IMR-90 (cell line): ENCODE measurements around the gene GAREM2. TPM values are rescaled to one million over a fixed set of nuclear protein-coding genes. Genes with fewer than 3 reads are reported as not detected.

Source experiments
- ATAC-seq: fragments of 200-7000 bp; cut with Tn5 transposase; 2 replicates; pipeline ENCODE4 v1.9.1; 2020; ENCODE audit warnings: low read depth, mild to moderate bottlenecking, moderate library complexity
- BruUV-seq: library from RNA; stranded (reverse); fragments of 400-500 nt; replicated peaks from 2 replicates; lab custom pipeline; 2021; lab: Mats Ljungman, UMichigan
- CTCF ChIA-PET: fragments of 300-600 bp; formaldehyde crosslinking; extraction: SDS; loops from one replicate; lab custom pipeline; 2021; ENCODE audit warnings: antibody characterized with exemption; lab: Yijun Ruan, JAX
- POLR2A ChIA-PET: fragments of 300-600 bp; sonication (Branson Sonifier 250); formaldehyde crosslinking; loops from one replicate; lab custom pipeline; 2022; ENCODE audit warnings: antibody characterized with exemption; ENCODE audit not compliant: unreplicated experiment; lab: Charles Lee
- DNase-seq: peaks from one replicate; pipeline ENCODE4 v3.0.0; 2013
- H2AFZ ChIP-seq: replicated peaks from 2 replicates; pipeline ENCODE3; 2013; ENCODE audit warnings: low read length, mild to moderate bottlenecking; ENCODE audit not compliant: poor library complexity
- H2AK5ac ChIP-seq: 2 replicates; pipeline ENCODE4 v1.6.1; 2013; ENCODE audit warnings: low read depth, low read length, inconsistent platforms
- H2AK9ac ChIP-seq: replicated peaks from 2 replicates; pipeline ENCODE3; 2013; ENCODE audit warnings: mild to moderate bottlenecking, low read depth, low read length, moderate library complexity; ENCODE audit not compliant: poor library complexity
- H2BK120ac ChIP-seq: 2 replicates; pipeline ENCODE4 v1.6.1; 2013; ENCODE audit warnings: low read depth, low read length, inconsistent platforms
- H2BK15ac ChIP-seq: 3 replicates; pipeline ENCODE4 v1.6.1; 2013; ENCODE audit warnings: low read depth, low read length, inconsistent platforms
- H2BK20ac ChIP-seq: 2 replicates; pipeline ENCODE4 v1.6.1; 2013; ENCODE audit warnings: low read depth, mild to moderate bottlenecking, inconsistent platforms, low read length, moderate library complexity
- H2BK5ac ChIP-seq: 2 replicates; pipeline ENCODE4 v1.6.1; 2013; ENCODE audit warnings: mild to moderate bottlenecking, low read depth, low read length, inconsistent platforms; ENCODE audit not compliant: poor library complexity, severe bottlenecking
- H3K14ac ChIP-seq: replicated peaks from 2 replicates; pipeline ENCODE4 v1.6.1; 2013; ENCODE audit warnings: low read depth, low read length, inconsistent platforms
- H3K18ac ChIP-seq: 2 replicates; pipeline ENCODE4 v1.6.1; 2013; ENCODE audit warnings: low read depth, low read length, control low read depth
- H3K23ac ChIP-seq: 2 replicates; pipeline ENCODE4 v1.6.1; 2013; ENCODE audit warnings: low read depth, low read length, inconsistent platforms
- H3K27ac ChIP-seq: 2 replicates; pipeline ENCODE4 v1.5.1; 2013; ENCODE audit warnings: mild to moderate bottlenecking, control low read depth, low read length; ENCODE audit not compliant: insufficient read depth
- H3K27me3 ChIP-seq: 2 replicates; pipeline ENCODE4 v1.6.1; 2013; ENCODE audit warnings: low read length; ENCODE audit not compliant: control insufficient read depth, insufficient read depth
- H3K36me3 ChIP-seq: 2 replicates; pipeline ENCODE4 v1.6.1; 2013; ENCODE audit warnings: low read length, mixed read lengths; ENCODE audit not compliant: control insufficient read depth, insufficient read depth
- H3K4ac ChIP-seq: 2 replicates; pipeline ENCODE4 v1.6.1; 2013; ENCODE audit warnings: low read depth, low read length, inconsistent platforms
- H3K4me1 ChIP-seq: 2 replicates; pipeline ENCODE4 v1.6.1; 2013; ENCODE audit warnings: low read length, mixed read lengths; ENCODE audit not compliant: control insufficient read depth, insufficient read depth
- H3K4me2 ChIP-seq: 2 replicates; pipeline ENCODE4 v1.6.1; 2013; ENCODE audit warnings: low read depth, mild to moderate bottlenecking, control low read depth, low read length, moderate library complexity
- H3K4me3 ChIP-seq: 2 replicates; pipeline ENCODE4 v1.5.1; 2013; ENCODE audit warnings: low read depth, mild to moderate bottlenecking, control low read depth, low read length, moderate library complexity; ENCODE audit not compliant: insufficient read depth
- H3K56ac ChIP-seq: 2 replicates; pipeline ENCODE4 v1.6.1; 2013; ENCODE audit warnings: low read length, inconsistent platforms; ENCODE audit not compliant: insufficient read depth; ENCODE audit errors: extremely low read depth
- H3K79me1 ChIP-seq, 2 experiments: 2 replicates each; pipeline ENCODE4 v1.6.1; 2013; ENCODE audit warnings: low read length in 2 of 2, inconsistent platforms in 1 of 2, low read depth in 1 of 2
- H3K9ac ChIP-seq: 2 replicates; pipeline ENCODE4 v1.6.1; 2013; ENCODE audit warnings: low read depth, low read length, control low read depth
- H3K9me1 ChIP-seq: 2 replicates; pipeline ENCODE4 v1.6.1; 2013; ENCODE audit warnings: low read length, inconsistent platforms; ENCODE audit not compliant: insufficient read depth
- H3K9me3 ChIP-seq: 2 replicates; pipeline ENCODE4 v1.6.1; 2013; ENCODE audit warnings: low read length; ENCODE audit not compliant: control insufficient read depth, insufficient read depth
- H4K20me1 ChIP-seq: 2 replicates; pipeline ENCODE4 v1.6.1; 2013; ENCODE audit warnings: low read length, inconsistent platforms; ENCODE audit not compliant: insufficient read depth
- H4K5ac ChIP-seq: 2 replicates; pipeline ENCODE4 v1.6.1; 2013; ENCODE audit warnings: mild to moderate bottlenecking, low read depth, low read length, control low read depth
- H4K8ac ChIP-seq, 2 experiments: 2 replicates each; pipeline ENCODE4 v1.6.1; 2013; ENCODE audit warnings: low read depth in 2 of 2, low read length in 2 of 2, control low read depth in 1 of 2, inconsistent platforms in 1 of 2
- H4K91ac ChIP-seq: 2 replicates; pipeline ENCODE4 v1.6.1; 2013; ENCODE audit warnings: low read depth, low read length, inconsistent platforms; ENCODE audit not compliant: insufficient read depth
- NFE2L2 ChIP-seq: fragments of 150-350 bp; IDR thresholded peaks from 2 replicates; pipeline ENCODE4 v1.6.1; 2016; ENCODE audit warnings: low read depth, mild to moderate bottlenecking, low read length
- SMC3 ChIP-seq: fragments of 150-350 bp; IDR thresholded peaks from 2 replicates; pipeline ENCODE4 v1.6.1; 2016; ENCODE audit warnings: low read depth, mild to moderate bottlenecking, antibody characterized with exemption, low read length, moderate library complexity
- WGBS, 2 experiments: methylation state at CpG; one replicate each; pipeline versions ENCODE4 v1.1.5 to v1.1.7; 2013; ENCODE audit warnings: missing lambda C conversion rate in 2 of 2; ENCODE audit not compliant: insufficient read length in 1 of 2; ENCODE audit errors: extremely low coverage in 2 of 2; 5-methylcytosine and 5-hydroxymethylcytosine counted together
- dilution Hi-C: fragments of 300-500 bp; cut with HindIII; formaldehyde crosslinking; loops from one replicate; pipeline ENCODE4 v1.14.3; 2018; ENCODE audit warnings: low sequenced_read_pairs; ENCODE audit not compliant: unreplicated experiment
- in situ Hi-C: fragments of 300-500 bp; cut with MboI; formaldehyde crosslinking; loops from 3 replicates; pipeline ENCODE4 v1.14.3; 2019; ENCODE audit warnings: low sequenced_read_pairs, inconsistent platforms, mixed read lengths
- intact Hi-C: fragments of 100-400 bp; cut with micrococcal nuclease; formaldehyde crosslinking; loops from 2 replicates; pipeline ENCODE4 v1.10.0; 2022
- polyA plus RNA-seq, 3 experiments: library from polyadenylated mRNA; depleted of rRNA; stranded (reverse); fragments of >200 nt; gene quantifications; 2 replicates each; pipeline ENCODE4 v1.2.3, GENCODE V29; 2012; ENCODE audit warnings: low replicate concordance in 1 of 3
- total RNA-seq: library from RNA; depleted of rRNA; stranded (reverse); fragments of >200 nt; gene quantifications from 2 replicates; pipeline ENCODE4 v1.2.3, GENCODE V29; 2012
- TF ChIP-seq, protein P1 (sequence below): conservative IDR thresholded peaks from 2 replicates; pipeline ENCODE4 v1.5.1; 2012; ENCODE audit warnings: mild to moderate bottlenecking, low read depth, low read length, improper control_type of control experiment

Gene GAREM2
- total and polyA plus RNA-seq, 2 of the 4 experiments (the other 2 are of a cell fraction), result 0.36 to 1.8 TPM

DNA sequence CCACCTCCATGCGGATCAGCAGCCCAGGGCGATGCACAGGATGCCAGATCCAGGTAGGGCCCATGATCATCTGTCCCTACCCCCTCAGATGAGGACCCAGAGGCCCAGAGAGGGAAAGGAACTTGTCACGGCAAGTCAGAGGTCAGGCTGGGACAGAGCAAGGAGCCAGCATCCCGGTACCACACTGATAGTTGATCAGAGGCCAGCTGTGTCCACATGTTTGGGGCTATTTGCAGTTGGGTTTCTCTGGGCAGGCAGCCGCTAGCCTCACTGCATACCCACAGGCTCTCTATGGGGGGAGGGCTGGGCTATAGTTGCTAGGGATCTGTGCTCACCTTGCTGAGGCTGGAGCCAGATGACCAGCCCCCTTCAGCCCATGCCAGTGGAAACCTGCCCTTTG is 9.6 kb downstream of the GAREM2 start:
- H2BK120ac ChIP-seq, result no peak overlapping the region
- no peak for DNase-seq

More for the DNA sequence above, 9.6 kb downstream of the GAREM2 start:
- H3K4me1 ChIP-seq, result no peaks in the 10 kb centered on the region
- no peaks in the 10 kb centered on the region for H3K9me3 ChIP-seq
- TF ChIP-seq SMC3 (no peak), NFE2L2 (no peak)
- TF ChIP-seq, protein P1, sequence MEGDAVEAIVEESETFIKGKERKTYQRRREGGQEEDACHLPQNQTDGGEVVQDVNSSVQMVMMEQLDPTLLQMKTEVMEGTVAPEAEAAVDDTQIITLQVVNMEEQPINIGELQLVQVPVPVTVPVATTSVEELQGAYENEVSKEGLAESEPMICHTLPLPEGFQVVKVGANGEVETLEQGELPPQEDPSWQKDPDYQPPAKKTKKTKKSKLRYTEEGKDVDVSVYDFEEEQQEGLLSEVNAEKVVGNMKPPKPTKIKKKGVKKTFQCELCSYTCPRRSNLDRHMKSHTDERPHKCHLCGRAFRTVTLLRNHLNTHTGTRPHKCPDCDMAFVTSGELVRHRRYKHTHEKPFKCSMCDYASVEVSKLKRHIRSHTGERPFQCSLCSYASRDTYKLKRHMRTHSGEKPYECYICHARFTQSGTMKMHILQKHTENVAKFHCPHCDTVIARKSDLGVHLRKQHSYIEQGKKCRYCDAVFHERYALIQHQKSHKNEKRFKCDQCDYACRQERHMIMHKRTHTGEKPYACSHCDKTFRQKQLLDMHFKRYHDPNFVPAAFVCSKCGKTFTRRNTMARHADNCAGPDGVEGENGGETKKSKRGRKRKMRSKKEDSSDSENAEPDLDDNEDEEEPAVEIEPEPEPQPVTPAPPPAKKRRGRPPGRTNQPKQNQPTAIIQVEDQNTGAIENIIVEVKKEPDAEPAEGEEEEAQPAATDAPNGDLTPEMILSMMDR, result no peak
- no peak overlapping the region for H3K14ac ChIP-seq
- H2AK9ac ChIP-seq, result no peak overlapping the region
- POLR2A ChIA-PET, result no interaction called here
- 100% methylated on average over 2 of the region's 5 CpGs; no CpG with 5 or more reads in 1 of the 2 experiments for WGBS, 2 experiments
- no peak overlapping the region for H3K23ac ChIP-seq
- H4K8ac ChIP-seq, result no peak overlapping the region
- no peaks in the 10 kb centered on the region for H3K79me1 ChIP-seq
- H3K56ac ChIP-seq, result no peak overlapping the region
- intact Hi-C loops (no loop called here), dilution Hi-C loops (no loop called here), in situ Hi-C loops (no loop called here)
- CTCF ChIA-PET, result no interaction called here
- H4K5ac ChIP-seq, result no peak overlapping the region
- H2BK15ac ChIP-seq, result no peak overlapping the region
- BruUV-seq, result no TSS peak
- no peak for ATAC-seq
- H3K27me3 ChIP-seq, result no peaks in the 10 kb centered on the region; the same call in 1 of the 2 replicates
- H2AK5ac ChIP-seq, result no peak overlapping the region
- H2BK5ac ChIP-seq, result no peak overlapping the region
- H4K91ac ChIP-seq, result no peak overlapping the region
- no peak overlapping the region for H2AFZ ChIP-seq
- H3K9me1 ChIP-seq, result no peaks in the 10 kb centered on the region
- H3K36me3 ChIP-seq, result no peaks in the 10 kb centered on the region
- H2BK20ac ChIP-seq, result no peak overlapping the region
- H4K20me1 ChIP-seq, result no peaks in the 10 kb centered on the region
- H3K4ac ChIP-seq, result no peak overlapping the region
- no peak overlapping the region for H3K4me3 ChIP-seq
- no peak overlapping the region for H3K27ac ChIP-seq
- no peak overlapping the region for H3K9ac ChIP-seq
- no peak overlapping the region for H3K18ac ChIP-seq
- no peak overlapping the region for H3K4me2 ChIP-seq
